Neural progenitor cell (in vitro differentiated cells): ENCODE results near the gene NRAS. TPM values are rescaled to one million over a fixed set of nuclear protein-coding genes. Genes with fewer than 3 reads are reported as not detected.

ENCODE experiments used
- DNase-seq: peaks from one replicate; pipeline ENCODE4 v3.0.0-alpha.2; 2016; ENCODE audit warnings: low spot score
- H2AFZ ChIP-seq: fragments of 200-600 bp; sonication (generic); replicated peaks from 2 replicates; pipeline ENCODE4 v1.6.1; 2016; ENCODE audit warnings: antibody characterized with exemption
- H3F3A ChIP-seq: fragments of 200-600 bp; sonication (generic); 2 replicates; pipeline ENCODE4 v1.6.1; 2016; ENCODE audit warnings: antibody characterized with exemption, low read depth
- H3K27ac ChIP-seq: fragments of 200-600 bp; sonication (generic); 2 replicates; pipeline ENCODE4 v1.5.1; 2016; ENCODE audit warnings: mild to moderate bottlenecking
- H3K27me3 ChIP-seq: fragments of 200-600 bp; sonication (generic); 2 replicates; pipeline ENCODE4 v1.6.1; 2016; ENCODE audit warnings: mild to moderate bottlenecking, moderate library complexity
- H3K36me3 ChIP-seq: fragments of 200-600 bp; sonication (generic); 2 replicates; pipeline ENCODE4 v1.5.1; 2016
- H3K4me1 ChIP-seq: fragments of 200-600 bp; sonication (generic); 2 replicates; pipeline ENCODE4 v1.6.1; 2016; ENCODE audit warnings: mixed run types
- H3K4me2 ChIP-seq: fragments of 200-600 bp; sonication (generic); 2 replicates; pipeline ENCODE4 v1.6.1; 2016
- H3K4me3 ChIP-seq: fragments of 200-600 bp; sonication (generic); 2 replicates; pipeline ENCODE4 v1.5.1; 2016
- H3K79me2 ChIP-seq: fragments of 200-600 bp; sonication (generic); 2 replicates; pipeline ENCODE4 v1.6.1; 2016; ENCODE audit warnings: low read depth
- H3K9ac ChIP-seq: fragments of 200-600 bp; sonication (generic); 2 replicates; pipeline ENCODE4 v1.6.1; 2016
- H3K9me3 ChIP-seq: fragments of 200-600 bp; sonication (generic); 2 replicates; pipeline ENCODE4 v1.5.1; 2016; ENCODE audit warnings: low read depth
- H4K20me1 ChIP-seq: fragments of 200-600 bp; sonication (generic); 2 replicates; pipeline ENCODE4 v1.6.1; 2016; ENCODE audit warnings: low read depth
- H3K27ac Mint-ChIP-seq: 3 replicates; pipeline ENCODE4 v1.8.0; 2021; ENCODE audit warnings: mixed read lengths
- H3K27me3 Mint-ChIP-seq: 2 replicates; pipeline ENCODE4 v1.8.0; 2022; ENCODE audit warnings: low read depth, mild to moderate bottlenecking, inconsistent platforms, moderate library complexity, mixed read lengths; ENCODE audit not compliant: insufficient read depth
- H3K36me3 Mint-ChIP-seq: 3 replicates; pipeline ENCODE4 v1.8.0; 2021; ENCODE audit warnings: mixed read lengths
- H3K4me1 Mint-ChIP-seq: 3 replicates; pipeline ENCODE4 v1.8.0; 2021; ENCODE audit warnings: mixed read lengths
- H3K4me3 Mint-ChIP-seq: 3 replicates; pipeline ENCODE4 v1.8.0; 2021; ENCODE audit warnings: mild to moderate bottlenecking, moderate library complexity, mixed read lengths
- H3K9me3 Mint-ChIP-seq: 3 replicates; pipeline ENCODE4 v1.8.0; 2020; ENCODE audit warnings: mixed read lengths
- CTCF ChIP-seq: fragments of 200-600 bp; sonication (generic); IDR thresholded peaks from 2 replicates; pipeline ENCODE4 v1.5.1; 2017; ENCODE audit warnings: antibody characterized with exemption, mild to moderate bottlenecking
- EZH2 ChIP-seq: fragments of 200-600 bp; sonication (generic); IDR thresholded peaks from 2 replicates; pipeline ENCODE4 v1.6.1; 2017; ENCODE audit warnings: antibody characterized with exemption, mild to moderate bottlenecking, moderate library complexity
- EZH2phosphoT487 ChIP-seq: fragments of 200-600 bp; sonication (generic); IDR thresholded peaks from 2 replicates; pipeline ENCODE4 v1.6.1; 2017; ENCODE audit warnings: antibody characterized with exemption
- total RNA-seq: library from RNA; depleted of rRNA; stranded (reverse); fragments of >200 nt; gene quantifications from 2 replicates; pipeline ENCODE4 v1.2.3, GENCODE V29; 2015; ENCODE audit warnings: low replicate concordance

The NRAS gene
- total RNA-seq, 1 donor from 2014 or later, result 169 TPM

- Histone ChIP-seq H3K4me2 (no peak within 1 kb of the TSS), H3K27me3 (peaks cover 13% of the 10 kb centered on the region), H3F3A (no peaks in the 10 kb centered on the region), H3K36me3 (no peaks in the 10 kb centered on the region), H3K4me3 (no peak within 1 kb of the TSS), H3K79me2 (no peaks in the 10 kb centered on the region), H3K9me3 (no peaks in the 10 kb centered on the region), H3K27ac (no peak within 1 kb of the TSS), H4K20me1 (no peaks in the 10 kb centered on the region), H3K9ac (no peak within 1 kb of the TSS), H2AFZ (no peak within 1 kb of the TSS), H3K4me1 (no peaks in the 10 kb centered on the region)
- peaks cover 2% of the 10 kb centered on the region for H3K27me3 Mint-ChIP-seq
- TF ChIP-seq EZH2phosphoT487, result no peak
- TF ChIP-seq CTCF, result no peak
- no peaks in the 10 kb centered on the region for H3K9me3 Mint-ChIP-seq
- no peak within 1 kb of the TSS for H3K27ac Mint-ChIP-seq
- no peaks in the 10 kb centered on the region for H3K36me3 Mint-ChIP-seq
- H3K4me3 Mint-ChIP-seq, result no peak within 1 kb of the TSS
- no peaks in the 10 kb centered on the region for H3K4me1 Mint-ChIP-seq
- DNase-seq, result no peak
Measured at GRCh38 chr1:114695430-114696058, 21.0 kb downstream of the NRAS start, which contains the start of gene AMPD1. Gene AMPD1 (minus strand): TSS chr1:114695546. CDS start chr1:114695471, 75 bp downstream.

- H3K9me3 ChIP-seq, result no peaks in the 10 kb centered on the region
- peaks cover 7% of the 10 kb centered on the region for H3K27me3 ChIP-seq
- H3K79me2 ChIP-seq, result no peaks in the 10 kb centered on the region
- no peak overlapping the region for H2AFZ ChIP-seq
- Mint-ChIP-seq H3K4me1 (no peaks in the 10 kb centered on the region), H3K27ac (no peak overlapping the region), H3K36me3 (no peaks in the 10 kb centered on the region), H3K27me3 (peaks cover under 1% of the 10 kb centered on the region), H3K9me3 (no peaks in the 10 kb centered on the region), H3K4me3 (no peak overlapping the region)
- H3K4me3 ChIP-seq, result no peak overlapping the region
- H3F3A ChIP-seq, result no peaks in the 10 kb centered on the region
- no peak overlapping the region for H3K4me2 ChIP-seq
- no peaks in the 10 kb centered on the region for H4K20me1 ChIP-seq
- H3K4me1 ChIP-seq, result no peaks in the 10 kb centered on the region
- no peaks in the 10 kb centered on the region for H3K36me3 ChIP-seq
- no peak overlapping the region for H3K9ac ChIP-seq
- H3K27ac ChIP-seq, result no peak overlapping the region
- no peak for DNase-seq
- TF ChIP-seq EZH2phosphoT487, result no peak
- no peak for TF ChIP-seq EZH2
- no peak for TF ChIP-seq CTCF
Measured at GRCh38 chr1:114694540-114695310, 21.8 kb downstream of the NRAS start.

GRCh38 chr1:114692947-114693346, 23.6 kb downstream of the NRAS start:
- peaks cover 8% of the 10 kb centered on the region for H3K27me3 ChIP-seq
- H3K4me2 ChIP-seq, result no peak overlapping the region
- H3K4me3 Mint-ChIP-seq, result no peak overlapping the region
- H3K4me1 Mint-ChIP-seq, result no peaks in the 10 kb centered on the region
- H3K9me3 ChIP-seq, result no peaks in the 10 kb centered on the region
- H3K9ac ChIP-seq, result no peak overlapping the region
- no peak overlapping the region for H3K4me3 ChIP-seq
- H3K27ac ChIP-seq, result no peak overlapping the region
- H3K36me3 ChIP-seq, result no peaks in the 10 kb centered on the region
- no peaks in the 10 kb centered on the region for H3F3A ChIP-seq
- TF ChIP-seq EZH2phosphoT487 (no peak), CTCF (no peak), EZH2 (no peak)
- no peaks in the 10 kb centered on the region for H4K20me1 ChIP-seq
- no peaks in the 10 kb centered on the region for H3K27me3 Mint-ChIP-seq
- H3K9me3 Mint-ChIP-seq, result no peaks in the 10 kb centered on the region
- no peaks in the 10 kb centered on the region for H3K4me1 ChIP-seq
- no peak overlapping the region for H3K27ac Mint-ChIP-seq
- H3K79me2 ChIP-seq, result no peaks in the 10 kb centered on the region
- no peak for DNase-seq
- no peak overlapping the region for H2AFZ ChIP-seq
- H3K36me3 Mint-ChIP-seq, result no peaks in the 10 kb centered on the region
